ENCODE data around the gene OR14K1. TPM values are rescaled to one million over a fixed set of nuclear protein-coding genes. Genes with fewer than 3 reads are reported as not detected.
"Not testable (repeated sequence)": the region's sequence is repeated elsewhere in the genome, so short reads cannot be mapped to it uniquely, and the experiment has no call there.

The OR14K1 gene
- not detected for polyA plus RNA-seq (2013, experiment 1 of 2)
- not detected for polyA plus RNA-seq (2013, experiment 2 of 2)

- DNase-seq, result no peak
- Histone ChIP-seq H3K27me3 (ENCODE audit: insufficient read depth, low read length, poor library complexity) (no peaks in the 10 kb centered on the region), H3K4me1 (ENCODE audit: control insufficient read depth, low read depth, low read length) (no peaks in the 10 kb centered on the region)
Measured at GRCh38 chr1:247738315-247738714, at the start of gene OR14K1. Gene OR14K1 (plus strand): TSS chr1:247738615. CDS start chr1:247738615, 0 bp downstream.

GRCh38 chr1:247701338-247701737 lies 37.1 kb upstream of the OR14K1 start:
- no peak overlapping the region for H2AK5ac ChIP-seq (ENCODE audit: low read length)
- WGBS (ENCODE audit: extremely low coverage, insufficient coverage, low lambda C conversion rate), result no CpG with 5 or more reads among the region's 1 CpG
- no peak overlapping the region for H3K4me3 ChIP-seq (ENCODE audit: low read length)
- no peak overlapping the region for H3K4me2 ChIP-seq (ENCODE audit: low read length)
- H3K36me3 ChIP-seq (ENCODE audit: control insufficient read depth, insufficient read depth, low read length), result no peaks in the 10 kb centered on the region
- H3K79me2 ChIP-seq (ENCODE audit: control insufficient read depth, insufficient read depth, low read length), result no peaks in the 10 kb centered on the region
- no peaks in the 10 kb centered on the region for H3K27me3 ChIP-seq (ENCODE audit: insufficient read depth, low read length, poor library complexity)
- no peak overlapping the region for H3K4ac ChIP-seq (ENCODE audit: low read depth, low read length)
- no peak overlapping the region for H3K23ac ChIP-seq (ENCODE audit: low read length)
- H3K9ac ChIP-seq (ENCODE audit: low read length), result no peak overlapping the region
- no peak overlapping the region for H3K18ac ChIP-seq (ENCODE audit: low read length)
- H3K4me1 ChIP-seq (ENCODE audit: control insufficient read depth, low read depth, low read length), result no peaks in the 10 kb centered on the region
- no peak for DNase-seq
- H3K56ac ChIP-seq (ENCODE audit: low read length), result no peak overlapping the region
- no peak overlapping the region for H2BK5ac ChIP-seq (ENCODE audit: low read length)
- no peak overlapping the region for H3K27ac ChIP-seq (ENCODE audit: low read depth, low read length)
- H2BK120ac ChIP-seq (ENCODE audit: low read depth, low read length), result no peak overlapping the region
- no peak overlapping the region for H2BK15ac ChIP-seq (replicated peaks; ENCODE audit: low read depth)
- no peak overlapping the region for H4K8ac ChIP-seq (ENCODE audit: low read depth, low read length)
- no peak overlapping the region for H4K5ac ChIP-seq (ENCODE audit: low read length)
- no peaks in the 10 kb centered on the region for H3K79me1 ChIP-seq (ENCODE audit: low read length)

More at GRCh38 chr1:247738315-247738714, at the start of gene OR14K1:
- H3K36me3 ChIP-seq (ENCODE audit: control insufficient read depth, insufficient read depth, low read length), result no peaks in the 10 kb centered on the region
- H2BK5ac ChIP-seq (ENCODE audit: low read length), result no peak within 1 kb of the TSS
- no peak within 1 kb of the TSS for H2BK120ac ChIP-seq (ENCODE audit: low read depth, low read length)
- no peaks in the 10 kb centered on the region for H3K79me1 ChIP-seq (ENCODE audit: low read length)
- no peak within 1 kb of the TSS for H3K56ac ChIP-seq (ENCODE audit: low read length)
- no CpG with 5 or more reads among the region's 1 CpG for WGBS (ENCODE audit: extremely low coverage, insufficient coverage, low lambda C conversion rate)
- H2BK15ac ChIP-seq (replicated peaks; ENCODE audit: low read depth), result no peak within 1 kb of the TSS
- no peak within 1 kb of the TSS for H3K23ac ChIP-seq (ENCODE audit: low read length)
- no peak within 1 kb of the TSS for H3K4me2 ChIP-seq (ENCODE audit: low read length)
- no peak within 1 kb of the TSS for H4K5ac ChIP-seq (ENCODE audit: low read length)
- H3K27ac ChIP-seq (ENCODE audit: low read depth, low read length), result no peak within 1 kb of the TSS
- H3K4me3 ChIP-seq (ENCODE audit: low read length), result no peak within 1 kb of the TSS
- H3K18ac ChIP-seq (ENCODE audit: low read length), result no peak within 1 kb of the TSS
- no peak within 1 kb of the TSS for H4K8ac ChIP-seq (ENCODE audit: low read depth, low read length)
- H2AK5ac ChIP-seq (ENCODE audit: low read length), result no peak within 1 kb of the TSS
- no peak within 1 kb of the TSS for H3K9ac ChIP-seq (ENCODE audit: low read length)
- no peak within 1 kb of the TSS for H3K4ac ChIP-seq (ENCODE audit: low read depth, low read length)
- no peaks in the 10 kb centered on the region for H3K79me2 ChIP-seq (ENCODE audit: control insufficient read depth, insufficient read depth, low read length)

- H3K23ac ChIP-seq (ENCODE audit: low read length); H2AK5ac ChIP-seq (ENCODE audit: low read length); H3K4me3 ChIP-seq (ENCODE audit: low read length); H3K4ac ChIP-seq (ENCODE audit: low read depth, low read length); H3K27me3 ChIP-seq (ENCODE audit: insufficient read depth, low read length, poor library complexity); H3K4me2 ChIP-seq (ENCODE audit: low read length); H3K4me1 ChIP-seq (ENCODE audit: control insufficient read depth, low read depth, low read length); H2BK15ac ChIP-seq (replicated peaks; ENCODE audit: low read depth); H3K9ac ChIP-seq (ENCODE audit: low read length); H4K8ac ChIP-seq (ENCODE audit: low read depth, low read length); H3K36me3 ChIP-seq (ENCODE audit: control insufficient read depth, insufficient read depth, low read length); H3K27ac ChIP-seq (ENCODE audit: low read depth, low read length); H4K5ac ChIP-seq (ENCODE audit: low read length); H3K18ac ChIP-seq (ENCODE audit: low read length); H3K79me2 ChIP-seq (ENCODE audit: control insufficient read depth, insufficient read depth, low read length); H3K79me1 ChIP-seq (ENCODE audit: low read length); H3K56ac ChIP-seq (ENCODE audit: low read length); DNase-seq; H2BK5ac ChIP-seq (ENCODE audit: low read length); H2BK120ac ChIP-seq (ENCODE audit: low read depth, low read length): not testable (repeated sequence)
- WGBS (ENCODE audit: extremely low coverage, insufficient coverage, low lambda C conversion rate), result no CpG with 5 or more reads among the region's 8 CpGs
Measured at GRCh38 chr1:247710681-247711080, 27.7 kb upstream of the OR14K1 start.

GRCh38 chr1:247713753-247714152 lies 24.7 kb upstream of the OR14K1 start:
- H2BK5ac ChIP-seq (ENCODE audit: low read length), result no peak overlapping the region
- no peak overlapping the region for H2BK15ac ChIP-seq (replicated peaks; ENCODE audit: low read depth)
- H3K23ac ChIP-seq (ENCODE audit: low read length), result no peak overlapping the region
- H3K79me1 ChIP-seq (ENCODE audit: low read length), result no peaks in the 10 kb centered on the region
- no peak overlapping the region for H3K4me2 ChIP-seq (ENCODE audit: low read length)
- no peaks in the 10 kb centered on the region for H3K27me3 ChIP-seq (ENCODE audit: insufficient read depth, low read length, poor library complexity)
- H3K9ac ChIP-seq (ENCODE audit: low read length), result no peak overlapping the region
- no peak for DNase-seq
- H3K36me3 ChIP-seq (ENCODE audit: control insufficient read depth, insufficient read depth, low read length), result no peaks in the 10 kb centered on the region
- no peak overlapping the region for H4K5ac ChIP-seq (ENCODE audit: low read length)
- no peaks in the 10 kb centered on the region for H3K79me2 ChIP-seq (ENCODE audit: control insufficient read depth, insufficient read depth, low read length)
- no peak overlapping the region for H3K4me3 ChIP-seq (ENCODE audit: low read length)
- H3K56ac ChIP-seq (ENCODE audit: low read length), result no peak overlapping the region
- H3K18ac ChIP-seq (ENCODE audit: low read length), result no peak overlapping the region
- H2BK120ac ChIP-seq (ENCODE audit: low read depth, low read length), result no peak overlapping the region
- H4K8ac ChIP-seq (ENCODE audit: low read depth, low read length), result no peak overlapping the region
- no CpG with 5 or more reads among the region's 7 CpGs for WGBS (ENCODE audit: extremely low coverage, insufficient coverage, low lambda C conversion rate)
- no peak overlapping the region for H3K4ac ChIP-seq (ENCODE audit: low read depth, low read length)
- no peaks in the 10 kb centered on the region for H3K4me1 ChIP-seq (ENCODE audit: control insufficient read depth, low read depth, low read length)
- no peak overlapping the region for H2AK5ac ChIP-seq (ENCODE audit: low read length)
- H3K27ac ChIP-seq (ENCODE audit: low read depth, low read length), result no peak overlapping the region

- no peaks in the 10 kb centered on the region for H3K27me3 ChIP-seq (ENCODE audit: insufficient read depth, low read length, poor library complexity)
- no peak within 1 kb of the TSS for H3K23ac ChIP-seq (ENCODE audit: low read length)
- H2BK5ac ChIP-seq (ENCODE audit: low read length), result no peak within 1 kb of the TSS
- H3K27ac ChIP-seq (ENCODE audit: low read depth, low read length), result no peak within 1 kb of the TSS
- no peak within 1 kb of the TSS for H3K4me2 ChIP-seq (ENCODE audit: low read length)
- no peak within 1 kb of the TSS for H3K18ac ChIP-seq (ENCODE audit: low read length)
- H4K8ac ChIP-seq (ENCODE audit: low read depth, low read length), result no peak within 1 kb of the TSS
- H3K79me1 ChIP-seq (ENCODE audit: low read length), result no peaks in the 10 kb centered on the region
- H3K56ac ChIP-seq (ENCODE audit: low read length), result no peak within 1 kb of the TSS
- no peaks in the 10 kb centered on the region for H3K79me2 ChIP-seq (ENCODE audit: control insufficient read depth, insufficient read depth, low read length)
- no peak within 1 kb of the TSS for H2BK120ac ChIP-seq (ENCODE audit: low read depth, low read length)
- no peaks in the 10 kb centered on the region for H3K4me1 ChIP-seq (ENCODE audit: control insufficient read depth, low read depth, low read length)
- no peak within 1 kb of the TSS for H2AK5ac ChIP-seq (ENCODE audit: low read length)
- WGBS (ENCODE audit: extremely low coverage, insufficient coverage, low lambda C conversion rate), result no CpG with 5 or more reads among the region's 3 CpGs
- H3K4me3 ChIP-seq (ENCODE audit: low read length), result no peak within 1 kb of the TSS
- H4K5ac ChIP-seq (ENCODE audit: low read length), result no peak within 1 kb of the TSS
- no peak within 1 kb of the TSS for H3K4ac ChIP-seq (ENCODE audit: low read depth, low read length)
- no peak within 1 kb of the TSS for H3K9ac ChIP-seq (ENCODE audit: low read length)
- no peak within 1 kb of the TSS for H2BK15ac ChIP-seq (replicated peaks; ENCODE audit: low read depth)
- H3K36me3 ChIP-seq (ENCODE audit: control insufficient read depth, insufficient read depth, low read length), result no peaks in the 10 kb centered on the region
- no peak for DNase-seq
Measured at GRCh38 chr1:247716546-247716945, 21.9 kb upstream of the OR14K1 start, which contains the start of gene OR6F1. Gene OR6F1 (minus strand): TSS chr1:247716646. CDS start chr1:247712755, 3,891 bp downstream.

GRCh38 chr1:247721222-247721621 lies 17.2 kb upstream of the OR14K1 start:
- Histone ChIP-seq H3K27ac (ENCODE audit: low read depth, low read length) (no peak overlapping the region), H3K4ac (ENCODE audit: low read depth, low read length) (no peak overlapping the region), H2BK120ac (ENCODE audit: low read depth, low read length) (no peak overlapping the region), H3K23ac (ENCODE audit: low read length) (no peak overlapping the region), H3K18ac (ENCODE audit: low read length) (no peak overlapping the region), H3K36me3 (ENCODE audit: control insufficient read depth, insufficient read depth, low read length) (no peaks in the 10 kb centered on the region), H2BK15ac (replicated peaks; ENCODE audit: low read depth) (no peak overlapping the region), H4K8ac (ENCODE audit: low read depth, low read length) (no peak overlapping the region), H4K5ac (ENCODE audit: low read length) (no peak overlapping the region), H3K79me2 (ENCODE audit: control insufficient read depth, insufficient read depth, low read length) (no peaks in the 10 kb centered on the region), H2AK5ac (ENCODE audit: low read length) (no peak overlapping the region), H3K56ac (ENCODE audit: low read length) (no peak overlapping the region), H3K4me2 (ENCODE audit: low read length) (no peak overlapping the region), H3K79me1 (ENCODE audit: low read length) (no peaks in the 10 kb centered on the region), H3K4me3 (ENCODE audit: low read length) (no peak overlapping the region), H3K4me1 (ENCODE audit: control insufficient read depth, low read depth, low read length) (no peaks in the 10 kb centered on the region), H2BK5ac (ENCODE audit: low read length) (no peak overlapping the region), H3K27me3 (ENCODE audit: insufficient read depth, low read length, poor library complexity) (no peaks in the 10 kb centered on the region), H3K9ac (ENCODE audit: low read length) (no peak overlapping the region)
- no peak for DNase-seq
- WGBS (ENCODE audit: extremely low coverage, insufficient coverage, low lambda C conversion rate), result no CpG with 5 or more reads among the region's 4 CpGs

Measured in mesendoderm (in vitro differentiated cells).